C4-2B (cell line): ENCODE results near the gene NFAM1.

Experiments used
- H3K27ac ChIP-seq: fragments of 450-650 bp; 2 replicates; pipeline ENCODE4 v1.5.1; 2017
- ZFX ChIP-seq: fragments of 450-650 bp; IDR thresholded peaks from 2 replicates; pipeline ENCODE4 v1.6.1; 2017
- TF ChIP-seq, protein P1 (sequence below): fragments of 450-650 bp; conservative IDR thresholded peaks from 2 replicates; pipeline ENCODE4 v1.5.1; 2017; ENCODE audit warnings: mild to moderate bottlenecking

NFAM1 gene

DNA sequence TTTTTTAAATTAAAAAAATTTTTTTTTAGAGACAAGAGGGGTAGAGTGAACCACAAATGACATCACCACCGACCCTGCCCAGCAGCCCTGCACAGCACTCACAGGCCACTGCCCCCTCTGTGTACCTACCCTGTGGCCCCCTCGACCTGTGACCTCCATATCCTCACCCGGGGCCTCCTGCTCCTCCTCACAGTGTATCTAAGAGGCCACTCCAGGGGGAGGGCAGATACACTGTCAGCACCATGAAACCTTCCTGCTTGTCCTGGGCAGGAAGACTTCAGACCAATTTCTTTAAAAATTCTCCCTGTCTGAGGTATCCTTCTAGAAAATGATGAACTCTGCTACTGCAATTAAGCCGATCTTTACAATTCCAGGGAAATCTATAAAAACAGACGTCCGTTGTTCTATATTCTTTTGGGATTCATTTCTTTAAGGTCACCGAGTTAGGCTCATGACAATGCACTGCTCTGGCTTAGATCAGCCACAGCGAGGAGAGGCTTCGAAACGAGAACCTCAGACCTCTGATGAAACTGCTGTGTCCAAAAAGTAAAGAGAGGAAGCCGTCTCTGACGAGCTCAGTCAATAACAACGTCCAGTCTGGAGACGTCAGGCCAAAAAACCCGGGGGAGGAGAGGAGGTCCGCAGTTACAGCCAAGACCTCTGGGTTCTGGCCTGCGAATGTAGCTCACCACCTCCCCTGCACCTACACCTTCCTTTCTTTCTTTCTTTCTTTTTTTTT, 17.5 kb downstream of the NFAM1 start:
- TF ChIP-seq ZFX: no peak
- TF ChIP-seq, protein P1, sequence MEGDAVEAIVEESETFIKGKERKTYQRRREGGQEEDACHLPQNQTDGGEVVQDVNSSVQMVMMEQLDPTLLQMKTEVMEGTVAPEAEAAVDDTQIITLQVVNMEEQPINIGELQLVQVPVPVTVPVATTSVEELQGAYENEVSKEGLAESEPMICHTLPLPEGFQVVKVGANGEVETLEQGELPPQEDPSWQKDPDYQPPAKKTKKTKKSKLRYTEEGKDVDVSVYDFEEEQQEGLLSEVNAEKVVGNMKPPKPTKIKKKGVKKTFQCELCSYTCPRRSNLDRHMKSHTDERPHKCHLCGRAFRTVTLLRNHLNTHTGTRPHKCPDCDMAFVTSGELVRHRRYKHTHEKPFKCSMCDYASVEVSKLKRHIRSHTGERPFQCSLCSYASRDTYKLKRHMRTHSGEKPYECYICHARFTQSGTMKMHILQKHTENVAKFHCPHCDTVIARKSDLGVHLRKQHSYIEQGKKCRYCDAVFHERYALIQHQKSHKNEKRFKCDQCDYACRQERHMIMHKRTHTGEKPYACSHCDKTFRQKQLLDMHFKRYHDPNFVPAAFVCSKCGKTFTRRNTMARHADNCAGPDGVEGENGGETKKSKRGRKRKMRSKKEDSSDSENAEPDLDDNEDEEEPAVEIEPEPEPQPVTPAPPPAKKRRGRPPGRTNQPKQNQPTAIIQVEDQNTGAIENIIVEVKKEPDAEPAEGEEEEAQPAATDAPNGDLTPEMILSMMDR: no peak
- H3K27ac ChIP-seq: no peak overlapping the region

DNA sequence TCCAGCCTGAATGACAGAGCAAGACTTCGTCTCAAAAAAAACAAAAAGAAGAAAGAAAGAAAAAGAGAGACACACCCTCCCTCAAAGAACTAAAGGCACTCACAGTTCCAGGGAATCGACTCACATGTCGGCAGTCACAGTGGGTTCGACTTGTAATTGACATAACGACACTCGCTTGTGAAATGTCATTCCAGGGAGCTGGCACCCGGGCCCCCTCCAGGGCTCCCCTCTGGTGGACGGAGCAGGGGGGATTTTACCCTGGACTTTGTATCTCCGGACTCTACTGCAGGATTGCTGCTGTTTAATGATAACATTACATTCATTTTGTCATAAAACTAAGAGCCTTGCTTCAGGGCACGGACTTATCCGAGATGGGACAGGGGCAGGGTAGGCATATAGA, 18.2 kb downstream of the NFAM1 start:
- TF ChIP-seq, protein P1: no peak
- no peak for TF ChIP-seq ZFX
- no peak overlapping the region for H3K27ac ChIP-seq

DNA sequence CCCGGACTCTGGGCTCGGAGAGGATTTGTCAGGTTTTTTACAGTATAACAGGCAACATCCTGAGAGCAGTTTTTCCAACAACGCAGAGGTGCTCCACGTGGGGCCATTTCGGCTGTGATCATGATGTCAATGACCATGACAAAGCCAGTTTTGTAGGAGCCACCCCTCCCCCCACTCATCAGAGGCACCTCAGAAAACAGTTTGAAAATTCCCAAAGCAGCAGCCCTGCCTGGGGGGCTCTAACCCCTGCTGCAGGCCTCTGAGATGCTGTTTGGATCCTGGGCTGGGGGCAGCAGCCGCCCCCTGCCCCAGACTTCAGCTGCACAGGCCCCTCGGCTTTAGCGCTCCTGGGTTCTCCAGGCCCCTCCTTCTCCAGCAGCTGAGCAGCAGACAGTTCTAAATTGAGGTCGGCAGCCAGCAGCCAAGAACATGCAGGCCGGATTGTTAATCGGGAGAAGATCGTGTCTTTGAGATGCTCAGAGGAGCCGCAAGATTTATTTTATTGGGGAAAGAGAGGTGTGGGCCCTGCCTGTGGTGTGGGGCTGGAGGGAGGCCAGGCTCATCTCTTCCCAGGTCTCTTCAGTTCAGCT, 19.4 kb downstream of the NFAM1 start:
- H3K27ac ChIP-seq: no peak overlapping the region
- TF ChIP-seq, protein P1: no peak
- TF ChIP-seq ZFX: no peak

DNA sequence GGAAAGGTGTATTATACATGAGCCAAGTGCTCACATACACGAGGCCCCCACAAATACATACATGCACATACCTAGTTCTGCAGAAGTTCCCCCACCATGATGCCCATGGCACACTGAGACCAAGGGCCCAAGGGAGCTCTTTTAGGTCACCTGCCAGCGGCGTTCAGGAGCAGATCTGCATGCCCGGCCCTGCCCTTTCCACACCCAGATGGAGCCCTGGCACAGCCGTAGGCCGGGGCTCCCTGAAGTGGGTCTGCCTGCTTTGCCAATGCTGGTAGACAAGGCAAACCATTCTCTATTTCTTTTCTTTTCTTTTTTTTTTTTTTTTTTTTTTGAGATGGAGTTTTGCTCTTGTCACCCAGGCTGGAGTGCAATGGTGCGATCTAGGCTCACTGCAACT, 21.5 kb downstream of the NFAM1 start:
- TF ChIP-seq ZFX: no peak
- TF ChIP-seq, protein P1: no peak
- H3K27ac ChIP-seq: no peak overlapping the region

DNA sequence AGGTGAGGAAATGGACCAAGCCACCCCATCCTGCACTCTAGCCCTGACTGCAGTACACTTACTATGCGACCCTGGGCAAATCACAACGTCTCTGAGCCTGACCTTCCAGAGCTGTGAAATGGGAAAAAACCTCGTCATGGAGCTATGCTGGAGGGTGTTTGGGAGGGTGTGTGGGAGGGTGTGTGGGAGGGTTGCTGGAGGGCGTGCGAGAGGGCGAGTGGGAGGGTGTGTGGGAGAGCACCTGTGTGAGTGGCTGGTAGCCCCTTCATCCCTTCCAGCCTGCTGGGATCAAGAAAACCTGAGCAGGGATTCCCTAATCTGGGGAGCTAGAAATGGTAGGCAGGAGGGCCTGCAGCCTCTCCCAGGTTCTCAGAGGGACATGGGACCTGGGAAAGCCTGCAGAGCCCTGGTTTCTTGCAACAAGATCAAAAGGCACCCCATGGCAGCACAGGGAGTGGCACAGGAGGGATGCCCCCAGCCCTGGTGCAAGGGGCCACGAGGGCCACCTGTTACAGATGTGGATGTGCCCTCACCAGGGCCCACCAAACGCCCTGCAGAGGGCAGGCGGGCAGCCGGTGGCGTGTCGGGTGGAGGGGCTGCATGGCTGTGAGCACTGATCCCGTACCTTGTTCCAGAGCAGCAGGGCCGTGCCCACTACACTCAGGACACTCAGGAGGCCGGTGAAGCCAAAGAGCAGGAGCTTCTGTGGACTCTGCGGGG, 23.2 kb downstream of the NFAM1 start:
- TF ChIP-seq, protein P1: no peak
- no peak for TF ChIP-seq ZFX
- H3K27ac ChIP-seq: no peak overlapping the region

DNA sequence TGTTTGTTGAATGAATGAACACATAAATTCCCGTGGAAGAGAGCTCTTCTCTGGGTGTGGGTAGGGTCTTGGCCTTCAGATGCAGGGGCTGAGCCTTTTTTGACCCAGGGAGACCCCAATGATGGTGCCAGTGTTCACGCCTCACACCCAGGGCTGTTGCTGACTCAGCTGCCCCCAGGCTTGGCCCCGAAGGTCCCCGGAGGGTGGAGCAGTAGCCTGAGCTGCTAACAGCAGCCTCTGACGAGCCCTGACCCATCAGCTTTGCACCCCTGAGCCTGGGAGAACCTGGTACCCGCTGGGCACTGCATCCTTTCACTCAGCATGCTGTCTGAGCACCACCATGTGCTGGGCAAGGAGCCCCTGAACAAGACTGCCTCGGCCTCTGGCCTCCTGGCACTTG, 23.9 kb downstream of the NFAM1 start:
- no peak for TF ChIP-seq ZFX
- TF ChIP-seq, protein P1: no peak
- H3K27ac ChIP-seq: no peak overlapping the region

DNA sequence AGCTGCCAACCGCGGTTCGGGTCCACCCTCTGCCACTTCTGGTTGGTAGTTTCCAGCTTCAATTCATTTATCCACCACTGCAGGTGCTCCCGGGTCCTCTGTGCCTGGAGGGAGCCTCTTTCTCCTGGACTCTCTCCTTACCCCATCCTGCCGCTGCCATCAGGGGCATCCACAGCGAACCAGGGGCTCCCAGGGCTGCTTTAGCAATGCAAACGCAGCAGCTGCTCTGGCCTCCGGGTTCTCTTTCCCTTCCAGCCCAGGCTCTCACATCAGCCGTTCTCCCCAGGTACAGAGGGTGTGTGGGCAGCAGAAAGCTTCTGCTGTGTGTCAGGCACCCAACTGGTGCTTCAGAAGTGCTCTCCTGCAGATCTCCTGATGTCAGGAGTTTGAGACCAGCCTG, 27.9 kb downstream of the NFAM1 start:
- TF ChIP-seq ZFX: no peak
- TF ChIP-seq, protein P1: no peak
- no peak overlapping the region for H3K27ac ChIP-seq
